Lower leg skin (tissue), 3 donors: ENCODE data around the gene DDX10.

ENCODE experiments used
- CTCF ChIP-seq, 3 donors: fragments of 450-650 bp; IDR thresholded peaks; one replicate each; pipeline ENCODE4 v1.5.1; 2016; ENCODE audit warnings: antibody characterized with exemption in 3 of 3, mild to moderate bottlenecking in 3 of 3, moderate library complexity in 2 of 3
- POLR2A ChIP-seq, 2 donors: fragments of 450-650 bp; IDR thresholded peaks; one replicate each; pipeline ENCODE4 v1.6.1; 2016 to 2017; ENCODE audit warnings: antibody characterized with exemption in 2 of 2, mild to moderate bottlenecking in 1 of 2, moderate library complexity in 1 of 2

- no peak for TF ChIP-seq CTCF (IDR thresholded peaks at IDR 0.05)
- TF ChIP-seq POLR2A (IDR thresholded peaks at IDR 0.05) = no peak
These were observed 139.6 kb downstream of the DDX10 start for GRCh38 chr11:108804511-108804910.
